Subcutaneous abdominal adipose tissue (tissue), 5 donors: ENCODE measurements around the gene ATP6V0E1.
A peak's percentile ranks its signal among the peaks of the same experiment; 100 is the strongest.
"Not testable (repeated sequence)": the region's sequence is repeated elsewhere in the genome, so short reads cannot be mapped to it uniquely, and the experiment has no call there.

Source experiments
- H3K27ac ChIP-seq: one replicate; pipeline ENCODE4 v1.7.0; 2013; ENCODE audit warnings: low read depth, mild to moderate bottlenecking, inconsistent platforms, low read length, moderate library complexity
- H3K27me3 ChIP-seq, 5 donors: one replicate each; pipeline ENCODE4 v1.7.0; 2013; ENCODE audit warnings: low read length in 5 of 5, inconsistent platforms in 1 of 5; ENCODE audit not compliant: control insufficient read depth in 5 of 5, insufficient read depth in 4 of 5
- H3K36me3 ChIP-seq, 5 donors: one replicate each; pipeline ENCODE4 v1.7.0; 2013; ENCODE audit warnings: low read length in 5 of 5; ENCODE audit not compliant: control insufficient read depth in 5 of 5, insufficient read depth in 5 of 5
- H3K4me1 ChIP-seq, 5 donors: one replicate each; pipeline ENCODE4 v1.7.0; 2013; ENCODE audit warnings: low read length in 5 of 5, mild to moderate bottlenecking in 3 of 5, moderate library complexity in 1 of 5; ENCODE audit not compliant: control insufficient read depth in 5 of 5, insufficient read depth in 5 of 5
- H3K4me3 ChIP-seq, 5 donors: one replicate each; pipeline ENCODE4 v1.7.0; 2013; ENCODE audit warnings: low read length in 5 of 5, low read depth in 1 of 5
- H3K9ac ChIP-seq, 5 donors: one replicate each; pipeline ENCODE4 v1.7.0; 2013; ENCODE audit warnings: low read length in 5 of 5, mild to moderate bottlenecking in 4 of 5, moderate library complexity in 3 of 5
- H3K9me3 ChIP-seq, 5 donors: one replicate each; pipeline ENCODE4 v1.7.0; 2013; ENCODE audit warnings: low read length in 5 of 5; ENCODE audit not compliant: control insufficient read depth in 5 of 5
- donor health status: healthy.
- donor health status: healthy.
- donor health status: healthy.
- donor health status: healthy.
- donor health status: healthy.

The ATP6V0E1 gene

DNA sequence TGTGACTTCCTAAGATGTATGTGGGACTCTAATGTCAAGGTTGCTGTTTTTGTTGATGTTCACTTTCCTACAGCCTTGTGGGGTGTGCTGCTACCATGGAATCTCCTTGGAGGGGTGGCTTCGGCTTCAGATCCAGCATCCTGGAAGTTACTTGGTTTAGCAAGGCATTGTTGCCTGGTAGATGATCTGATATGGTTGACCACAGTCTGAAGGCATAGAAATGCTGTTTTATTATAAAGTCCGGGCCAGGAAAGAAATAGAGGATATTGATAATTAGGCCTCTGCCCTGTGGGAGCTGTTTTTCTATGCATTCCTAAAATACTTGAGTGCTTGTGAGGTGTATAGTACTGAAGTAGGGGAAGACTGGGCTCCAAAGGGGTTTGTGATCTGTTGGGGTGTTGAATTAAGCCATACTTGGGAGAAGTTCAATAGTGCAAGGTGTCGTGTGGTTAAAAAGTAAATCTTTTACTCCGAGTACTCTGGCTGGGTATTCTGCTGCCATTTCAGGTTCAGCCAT lies 45.3 kb downstream of the ATP6V0E1 start:
- H3K27me3 ChIP-seq = no peaks in the 10 kb centered on the region
- no peaks in the 10 kb centered on the region for H3K9me3 ChIP-seq
- no peak overlapping the region for H3K4me3 ChIP-seq
- H3K27ac ChIP-seq = peak overlapping the region; percentile 14
- peaks cover 0 to 3% (median under 1%) of the 10 kb centered on the region in 5 donors for H3K36me3 ChIP-seq
- H3K9ac ChIP-seq = no peak overlapping the region
- H3K4me1 ChIP-seq = peaks cover 0 to 18% (median 11%) of the 10 kb centered on the region in 5 donors

DNA sequence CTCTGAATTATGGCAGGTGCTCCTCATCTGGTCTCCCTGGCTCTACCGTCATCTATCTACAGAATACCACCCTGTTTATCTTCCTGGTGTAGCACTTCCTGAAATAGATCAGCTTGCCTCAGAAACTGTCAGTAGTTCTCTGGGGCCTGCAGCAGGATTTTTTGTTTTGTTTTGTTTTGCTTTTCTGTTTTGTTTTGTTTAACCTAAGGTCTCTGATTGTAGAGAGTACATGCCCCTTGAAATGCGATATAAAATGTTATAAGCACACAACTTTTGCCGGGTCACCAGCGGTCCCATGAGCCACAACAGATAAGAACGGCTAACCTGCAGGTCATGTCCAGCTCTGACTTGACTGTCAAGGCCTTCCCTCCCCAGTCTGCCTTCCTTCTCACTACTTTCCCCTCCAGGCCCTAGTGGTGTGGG lies 45.9 kb downstream of the ATP6V0E1 start:
- Histone ChIP-seq H3K4me1 (peaks cover 0 to 18% (median 11%) of the 10 kb centered on the region in 5 donors), H3K27ac (peak overlapping the region; percentile 14), H3K4me3 (no peak overlapping the region), H3K36me3 (peaks cover 0 to 6% (median 5%) of the 10 kb centered on the region in 5 donors), H3K9me3 (no peaks in the 10 kb centered on the region), H3K9ac (peak overlapping the region in 1 of 5 donors; percentile 22), H3K27me3 (no peaks in the 10 kb centered on the region)

GRCh38 chr5:173032096-173032495 lies 48.5 kb downstream of the ATP6V0E1 start:
- not testable (repeated sequence) for H3K27me3 ChIP-seq, H3K9me3 ChIP-seq, H3K4me3 ChIP-seq, H3K27ac ChIP-seq, H3K9ac ChIP-seq
- H3K36me3 ChIP-seq = peaks cover 3 to 11% (median 6%) of the 10 kb centered on the region in 5 donors
- peaks cover 0 to 35% (median 15%) of the 10 kb centered on the region in 5 donors for H3K4me1 ChIP-seq

GRCh38 chr5:173032730-173033129 lies 49.2 kb downstream of the ATP6V0E1 start:
- Histone ChIP-seq H3K9me3 (no peaks in the 10 kb centered on the region), H3K27me3 (no peaks in the 10 kb centered on the region), H3K4me3 (no peak overlapping the region), H3K9ac (no peak overlapping the region), H3K36me3 (peaks cover 3 to 11% (median 6%) of the 10 kb centered on the region in 5 donors), H3K4me1 (peaks cover 0 to 35% (median 15%) of the 10 kb centered on the region in 5 donors), H3K27ac (no peak overlapping the region)

DNA sequence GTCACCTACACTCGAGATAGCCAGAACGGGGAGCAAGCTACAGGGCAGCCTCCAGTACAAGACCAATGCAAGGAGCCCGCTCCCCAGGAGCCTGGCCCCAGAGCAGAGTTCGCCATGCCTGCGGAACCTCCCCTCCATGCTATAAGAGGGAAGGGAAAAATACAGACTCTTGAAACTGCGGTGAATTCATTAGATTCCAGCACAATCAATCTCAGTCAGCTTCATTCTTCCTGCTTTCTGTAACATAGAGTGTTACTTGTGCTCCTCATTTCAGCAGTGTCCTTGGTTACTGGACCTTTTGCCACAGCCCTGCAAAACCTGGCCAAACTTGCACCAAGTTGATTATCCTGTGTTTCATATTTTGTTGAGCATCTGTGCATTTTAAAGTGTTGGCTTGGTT lies 50.4 kb downstream of the ATP6V0E1 start:
- H3K27me3 ChIP-seq = no peaks in the 10 kb centered on the region
- H3K4me1 ChIP-seq = peaks cover 0 to 30% (median 13%) of the 10 kb centered on the region in 5 donors
- H3K27ac ChIP-seq = no peak overlapping the region
- H3K9me3 ChIP-seq = no peaks in the 10 kb centered on the region
- no peak overlapping the region for H3K9ac ChIP-seq
- H3K36me3 ChIP-seq = peaks cover 3 to 11% (median 6%) of the 10 kb centered on the region in 5 donors
- no peak overlapping the region for H3K4me3 ChIP-seq

GRCh38 chr5:173035904-173036707 lies 52.5 kb downstream of the ATP6V0E1 start:
- Histone ChIP-seq H3K9ac (no peak overlapping the region), H3K27me3 (no peaks in the 10 kb centered on the region), H3K36me3 (peaks cover 3 to 11% (median 6%) of the 10 kb centered on the region in 5 donors), H3K9me3 (peaks cover 0 to 2% (median 0%) of the 10 kb centered on the region in 5 donors), H3K4me1 (peaks cover 0 to 19% (median 12%) of the 10 kb centered on the region in 5 donors), H3K27ac (peak overlapping the region; percentile 69), H3K4me3 (peak overlapping the region in 2 of 5 donors; percentile 31 to 47)

DNA sequence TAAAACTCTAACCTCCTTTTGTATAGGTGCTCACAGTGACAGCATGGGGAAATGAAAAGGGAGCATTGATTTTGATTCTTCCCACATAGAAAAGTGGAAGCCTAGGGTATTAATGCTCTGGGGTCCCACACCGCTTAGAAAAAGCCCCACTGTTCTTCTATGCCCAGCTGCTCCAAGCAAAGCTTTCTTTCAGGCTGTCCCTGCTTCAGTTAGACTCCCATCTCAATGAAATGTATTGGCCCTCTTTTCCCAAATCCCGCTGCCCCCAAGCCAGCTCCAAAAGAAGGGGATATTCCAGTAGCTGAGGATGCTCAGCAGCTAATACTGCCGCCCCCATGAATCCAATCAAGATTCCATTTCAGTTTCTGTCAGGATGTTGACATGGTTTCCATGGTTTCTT lies 55.6 kb downstream of the ATP6V0E1 start:
- no peak overlapping the region for H3K4me3 ChIP-seq
- H3K9ac ChIP-seq = no peak overlapping the region
- H3K27me3 ChIP-seq = no peaks in the 10 kb centered on the region
- H3K36me3 ChIP-seq = peaks cover 3 to 11% (median 4%) of the 10 kb centered on the region in 5 donors
- no peak overlapping the region for H3K27ac ChIP-seq
- peaks cover 0 to 19% (median 12%) of the 10 kb centered on the region in 5 donors for H3K4me1 ChIP-seq
- H3K9me3 ChIP-seq = peaks cover 0 to 2% (median 0%) of the 10 kb centered on the region in 5 donors

DNA sequence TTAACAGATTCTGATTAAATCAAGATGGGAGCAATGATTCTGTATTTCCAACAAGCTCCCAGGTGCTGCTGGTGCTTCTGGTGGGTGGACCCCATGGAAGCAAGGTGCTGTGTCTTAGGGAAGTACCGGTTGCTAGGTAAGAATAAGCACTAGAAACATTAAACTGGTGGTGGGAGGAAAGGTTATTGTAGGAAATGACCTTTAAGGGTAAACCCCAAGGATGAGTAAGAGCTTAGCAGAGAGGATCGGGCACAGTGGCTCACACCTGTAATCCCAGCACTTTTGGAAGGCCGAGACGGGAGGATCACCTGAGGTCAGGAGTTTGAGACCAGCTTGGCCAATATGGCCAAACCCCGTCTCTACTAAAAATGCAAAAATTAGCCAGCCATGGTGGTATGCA lies 56.4 kb downstream of the ATP6V0E1 start:
- Histone ChIP-seq H3K9ac (no peak overlapping the region), H3K9me3 (peaks cover 0 to 2% (median 0%) of the 10 kb centered on the region in 5 donors), H3K36me3 (peaks cover 0 to 5% (median 3%) of the 10 kb centered on the region in 5 donors), H3K27ac (no peak overlapping the region), H3K27me3 (no peaks in the 10 kb centered on the region), H3K4me3 (no peak overlapping the region), H3K4me1 (peaks cover 0 to 17% (median 10%) of the 10 kb centered on the region in 5 donors)

DNA sequence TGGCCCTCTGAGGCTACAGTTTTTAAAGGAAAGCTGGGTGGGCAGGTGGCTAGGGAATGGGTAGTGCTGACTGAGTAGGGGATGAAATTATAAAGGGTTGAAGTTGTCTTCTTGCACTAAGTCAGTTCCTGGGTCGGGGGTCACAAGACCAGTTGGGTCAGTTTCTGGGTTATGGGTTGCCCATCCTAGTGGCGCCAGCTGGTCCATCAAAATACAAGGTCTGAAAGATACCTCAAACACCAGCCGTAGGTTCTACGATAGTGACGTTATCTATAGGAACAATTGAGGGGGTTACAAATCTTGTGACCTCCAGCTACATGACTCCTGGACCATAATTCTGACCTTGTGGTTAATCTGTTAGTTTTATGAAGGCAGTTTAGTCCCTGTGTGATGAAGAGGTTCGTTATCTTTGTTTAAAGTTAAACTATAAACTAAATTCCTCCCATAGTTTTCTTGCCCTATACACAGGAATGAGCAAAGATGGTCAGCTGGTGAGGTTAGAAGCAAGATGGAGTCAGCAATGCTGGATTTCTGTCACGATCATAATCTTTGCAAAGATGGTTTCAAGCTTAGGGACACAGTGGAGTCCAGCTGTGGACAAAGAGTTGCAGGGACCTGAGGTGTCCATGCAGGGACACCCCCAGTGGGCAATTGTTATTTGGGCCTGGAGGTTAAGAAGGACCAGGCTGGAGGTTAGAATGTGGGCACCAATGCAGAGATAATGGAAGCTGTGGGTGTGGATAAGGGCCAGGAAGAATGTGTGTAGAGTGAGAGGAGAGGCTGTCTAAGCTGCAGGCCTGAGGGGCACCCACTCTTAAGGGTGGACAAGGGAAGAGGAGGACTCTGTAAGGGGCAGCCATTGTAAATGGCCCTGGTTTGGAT lies 58.6 kb downstream of the ATP6V0E1 start:
- no peak overlapping the region for H3K4me3 ChIP-seq
- H3K27ac ChIP-seq = no peak overlapping the region
- peaks cover 0 to 1% (median 0%) of the 10 kb centered on the region in 5 donors for H3K4me1 ChIP-seq
- peaks cover 0 to 2% (median 0%) of the 10 kb centered on the region in 5 donors for H3K9me3 ChIP-seq
- H3K36me3 ChIP-seq = no peaks in the 10 kb centered on the region
- no peaks in the 10 kb centered on the region for H3K27me3 ChIP-seq
- H3K9ac ChIP-seq = no peak overlapping the region
